CD4-positive, alpha-beta T cell (primary cell): ENCODE results near the gene RTN4RL1. TPM values are rescaled to one million over a fixed set of nuclear protein-coding genes. Genes with fewer than 3 reads are reported as not detected.

Experiments
- ATAC-seq: fragments of 200-7000 bp; cut with Tn5 transposase; one replicate; pipeline ENCODE4 v1.10.0; 2022; ENCODE audit warnings: mild to moderate bottlenecking; ENCODE audit not compliant: poor library complexity
- CTCF ChIA-PET: fragments of 350-600 bp; sonication (Branson Sonifier 250); formaldehyde crosslinking; loops from one replicate; lab custom pipeline; 2021; ENCODE audit warnings: antibody characterized with exemption, inconsistent platforms; lab: Charles Lee
- POLR2A ChIA-PET: fragments of 350-600 bp; sonication (Branson Sonifier 250); formaldehyde crosslinking; loops from one replicate; lab custom pipeline; 2021; ENCODE audit warnings: antibody characterized with exemption, inconsistent platforms; lab: Charles Lee
- DNase-seq, 14 experiments: peaks; one replicate each; pipeline ENCODE4 v3.0.0-alpha.2; 2013 to 2020; ENCODE audit warnings: mixed read lengths in 2 of 14
- H3K27ac ChIP-seq, 2 donors: one replicate each; pipeline versions ENCODE4 v1.5.1 to v1.7.0; 2013; ENCODE audit warnings: low read length in 2 of 2, low read depth in 1 of 2, mild to moderate bottlenecking in 1 of 2
- H3K27me3 ChIP-seq, 2 experiments: 1 replicate in 1 of 2; 2 replicates in 1 of 2; pipeline versions ENCODE4 v1.6.1 to v1.7.0; 2013; ENCODE audit warnings: low read length in 2 of 2, control low read depth in 1 of 2, mild to moderate bottlenecking in 1 of 2, moderate library complexity in 1 of 2; ENCODE audit not compliant: insufficient read depth in 2 of 2, control insufficient read depth in 1 of 2
- H3K36me3 ChIP-seq: one replicate; pipeline ENCODE4 v1.6.1; 2013; ENCODE audit warnings: low read length, control low read depth; ENCODE audit not compliant: insufficient read depth
- H3K4me1 ChIP-seq: one replicate; pipeline ENCODE4 v1.6.1; 2013; ENCODE audit warnings: low read length, control low read depth; ENCODE audit not compliant: insufficient read depth
- H3K4me3 ChIP-seq: one replicate; pipeline ENCODE4 v1.5.1; 2013; ENCODE audit warnings: mild to moderate bottlenecking, low read length, moderate library complexity
- H3K9me3 ChIP-seq, 2 experiments: 1 replicate in 1 of 2; 2 replicates in 1 of 2; pipeline versions ENCODE4 v1.6.1 to v1.7.0; 2013; ENCODE audit warnings: low read length in 2 of 2, mild to moderate bottlenecking in 2 of 2, control low read depth in 1 of 2, moderate library complexity in 1 of 2; ENCODE audit not compliant: control insufficient read depth in 1 of 2, insufficient read depth in 1 of 2
- H3K27ac Mint-ChIP-seq: one replicate; pipeline ENCODE4 v1.8.0; 2020; ENCODE audit warnings: mixed read lengths
- H3K27me3 Mint-ChIP-seq: one replicate; pipeline ENCODE4 v1.8.0; 2021; ENCODE audit warnings: mixed read lengths
- H3K36me3 Mint-ChIP-seq: one replicate; pipeline ENCODE4 v1.8.0; 2021; ENCODE audit warnings: low read depth, mixed read lengths
- H3K4me1 Mint-ChIP-seq: one replicate; pipeline ENCODE4 v1.8.0; 2021; ENCODE audit warnings: low read depth, mixed read lengths
- H3K4me3 Mint-ChIP-seq: one replicate; pipeline ENCODE4 v1.8.0; 2020; ENCODE audit warnings: mild to moderate bottlenecking, mixed read lengths
- H3K9me3 Mint-ChIP-seq: one replicate; pipeline ENCODE4 v1.8.0; 2020; ENCODE audit warnings: mixed read lengths
- intact Hi-C, 2 experiments: fragments of 100-400 bp; cut with DNase I in 1 of 2; cut with micrococcal nuclease in 1 of 2; formaldehyde crosslinking; loops; one replicate each; pipeline versions ENCODE4 v1.15.1 to v1.9.0; 2023 to 2025; cut with DNase I, micrococcal nuclease
- total RNA-seq, 174 experiments: library from RNA in 2 of 174; stranded (reverse) in 2 of 174; gene quantifications; one replicate each; pipeline ENCODE4 v1.2.3 and lab custom pipeline; 2021 to 2026
- TF ChIP-seq, protein P1 (sequence below): fragments of 200-600 bp; IDR thresholded peaks from one replicate; pipeline ENCODE4 v1.8.0; 2022; ENCODE audit warnings: antibody characterized with exemption, mild to moderate bottlenecking

Gene RTN4RL1
- total RNA-seq, 2 experiments from 2014 or later: 0.06 to 0.11 TPM

DNA sequence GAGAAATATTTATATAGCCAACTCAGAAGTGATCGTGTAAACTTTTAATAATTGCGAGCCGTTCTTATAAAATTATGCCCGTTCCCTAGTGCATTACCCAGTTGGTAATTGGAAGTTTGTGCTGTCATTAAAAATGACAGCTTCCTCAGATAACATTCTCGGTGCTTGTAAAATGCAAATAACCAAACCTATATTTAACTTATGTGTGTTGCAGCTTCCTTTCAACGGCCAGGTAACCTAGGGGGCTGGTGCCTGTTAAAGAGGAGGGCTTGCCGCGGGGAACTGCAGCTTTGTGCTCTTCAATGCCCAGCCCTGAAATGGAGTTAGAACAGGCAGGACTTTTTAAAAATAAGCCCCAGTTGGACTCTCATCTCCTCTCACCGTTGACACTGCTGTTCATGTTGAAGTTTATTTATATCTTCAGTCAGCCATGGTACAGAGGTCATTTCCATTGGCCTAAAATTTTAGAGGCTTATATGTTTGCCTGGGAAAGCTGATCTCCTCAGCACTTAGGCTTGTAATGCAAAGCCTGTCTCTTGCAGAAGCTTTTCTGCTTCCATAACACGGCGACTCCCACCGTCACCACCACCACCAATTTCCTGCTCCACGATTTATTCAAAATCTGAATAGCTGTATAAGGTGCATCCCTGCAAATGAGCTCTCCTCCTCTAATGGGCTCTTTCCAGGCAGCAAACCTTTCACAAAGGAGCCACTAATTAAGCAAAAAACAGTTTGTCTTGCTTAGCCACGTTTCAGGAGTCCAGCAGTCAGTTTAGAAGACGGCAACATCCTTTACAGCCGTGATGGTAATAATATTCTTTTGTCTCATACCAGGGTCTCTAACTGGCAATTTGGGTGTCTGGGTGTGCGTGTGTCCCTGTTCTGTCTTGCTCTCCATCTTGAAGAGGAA is 120.6 kb downstream of the RTN4RL1 start:
- Histone ChIP-seq H3K27me3 (peaks cover 30 to 44% of the 10 kb centered on the region in 2 experiments), H3K9me3 (no peaks in the 10 kb centered on the region), H3K27ac (no peak overlapping the region), H3K36me3 (peaks cover under 1% of the 10 kb centered on the region), H3K4me3 (no peak overlapping the region), H3K4me1 (peaks cover 13% of the 10 kb centered on the region)
- Mint-ChIP-seq H3K4me1 (peaks cover 15% of the 10 kb centered on the region), H3K9me3 (no peaks in the 10 kb centered on the region), H3K27me3 (peaks cover 49% of the 10 kb centered on the region), H3K27ac (no peak overlapping the region), H3K4me3 (no peak overlapping the region), H3K36me3 (peaks cover 4% of the 10 kb centered on the region)
- DNase-seq (no peak), ATAC-seq (no peak)
- intact Hi-C loops: loop anchor here in 1 of 2 experiments (5.0 kb wide), 1 partner anchor 138 kb away; the partner anchor contains the start of gene OVCA2
- POLR2A ChIA-PET: no interaction called here
- TF ChIP-seq, protein P1, sequence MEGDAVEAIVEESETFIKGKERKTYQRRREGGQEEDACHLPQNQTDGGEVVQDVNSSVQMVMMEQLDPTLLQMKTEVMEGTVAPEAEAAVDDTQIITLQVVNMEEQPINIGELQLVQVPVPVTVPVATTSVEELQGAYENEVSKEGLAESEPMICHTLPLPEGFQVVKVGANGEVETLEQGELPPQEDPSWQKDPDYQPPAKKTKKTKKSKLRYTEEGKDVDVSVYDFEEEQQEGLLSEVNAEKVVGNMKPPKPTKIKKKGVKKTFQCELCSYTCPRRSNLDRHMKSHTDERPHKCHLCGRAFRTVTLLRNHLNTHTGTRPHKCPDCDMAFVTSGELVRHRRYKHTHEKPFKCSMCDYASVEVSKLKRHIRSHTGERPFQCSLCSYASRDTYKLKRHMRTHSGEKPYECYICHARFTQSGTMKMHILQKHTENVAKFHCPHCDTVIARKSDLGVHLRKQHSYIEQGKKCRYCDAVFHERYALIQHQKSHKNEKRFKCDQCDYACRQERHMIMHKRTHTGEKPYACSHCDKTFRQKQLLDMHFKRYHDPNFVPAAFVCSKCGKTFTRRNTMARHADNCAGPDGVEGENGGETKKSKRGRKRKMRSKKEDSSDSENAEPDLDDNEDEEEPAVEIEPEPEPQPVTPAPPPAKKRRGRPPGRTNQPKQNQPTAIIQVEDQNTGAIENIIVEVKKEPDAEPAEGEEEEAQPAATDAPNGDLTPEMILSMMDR: no peak
- CTCF ChIA-PET: interaction anchor here (1.7 kb wide), 1 partner anchor 150 kb away, joined by 4 read pairs; the partner anchor contains the start of gene HIC1

GRCh38 chr17:1899403-1900000 is 125.6 kb downstream of the RTN4RL1 start:
- no peaks in the 10 kb centered on the region for H3K4me1 ChIP-seq
- ATAC-seq (no peak), DNase-seq (no peak)
- ChIA-PET CTCF (no interaction called here), POLR2A (no interaction called here)
- H3K4me3 ChIP-seq: no peak overlapping the region
- TF ChIP-seq, protein P1: no peak
- peaks cover 0 to 3% of the 10 kb centered on the region in 2 experiments for H3K27me3 ChIP-seq
- peaks cover 44% of the 10 kb centered on the region for H3K36me3 ChIP-seq
- H3K27ac ChIP-seq: no peak overlapping the region
- H3K36me3 Mint-ChIP-seq: peaks cover 52% of the 10 kb centered on the region
- intact Hi-C loops: no loop called here
- H3K27me3 Mint-ChIP-seq: peaks cover 3% of the 10 kb centered on the region
- no peaks in the 10 kb centered on the region for H3K9me3 ChIP-seq
- no peaks in the 10 kb centered on the region for H3K9me3 Mint-ChIP-seq
- no peaks in the 10 kb centered on the region for H3K4me1 Mint-ChIP-seq
- no peak overlapping the region for H3K4me3 Mint-ChIP-seq
- no peak overlapping the region for H3K27ac Mint-ChIP-seq

- no peak for ATAC-seq
- Histone ChIP-seq H3K4me1 (no peaks in the 10 kb centered on the region), H3K9me3 (no peaks in the 10 kb centered on the region), H3K27ac (no peak overlapping the region), H3K27me3 (no peaks in the 10 kb centered on the region), H3K36me3 (peaks cover 50% of the 10 kb centered on the region), H3K4me3 (no peak overlapping the region)
- ChIA-PET POLR2A (no interaction called here), CTCF (no interaction called here)
- TF ChIP-seq, protein P1: no peak
- Mint-ChIP-seq H3K27ac (no peak overlapping the region), H3K27me3 (peaks cover 3% of the 10 kb centered on the region), H3K4me1 (no peaks in the 10 kb centered on the region), H3K4me3 (no peak overlapping the region), H3K9me3 (no peaks in the 10 kb centered on the region), H3K36me3 (peaks cover 58% of the 10 kb centered on the region)
- no peak for DNase-seq
- intact Hi-C loops: no loop called here
These were observed 126.3 kb downstream of the RTN4RL1 start for GRCh38 chr17:1898872-1899271.
